ENCODE data around the gene ZNF831.

The ZNF831 gene

DNA sequence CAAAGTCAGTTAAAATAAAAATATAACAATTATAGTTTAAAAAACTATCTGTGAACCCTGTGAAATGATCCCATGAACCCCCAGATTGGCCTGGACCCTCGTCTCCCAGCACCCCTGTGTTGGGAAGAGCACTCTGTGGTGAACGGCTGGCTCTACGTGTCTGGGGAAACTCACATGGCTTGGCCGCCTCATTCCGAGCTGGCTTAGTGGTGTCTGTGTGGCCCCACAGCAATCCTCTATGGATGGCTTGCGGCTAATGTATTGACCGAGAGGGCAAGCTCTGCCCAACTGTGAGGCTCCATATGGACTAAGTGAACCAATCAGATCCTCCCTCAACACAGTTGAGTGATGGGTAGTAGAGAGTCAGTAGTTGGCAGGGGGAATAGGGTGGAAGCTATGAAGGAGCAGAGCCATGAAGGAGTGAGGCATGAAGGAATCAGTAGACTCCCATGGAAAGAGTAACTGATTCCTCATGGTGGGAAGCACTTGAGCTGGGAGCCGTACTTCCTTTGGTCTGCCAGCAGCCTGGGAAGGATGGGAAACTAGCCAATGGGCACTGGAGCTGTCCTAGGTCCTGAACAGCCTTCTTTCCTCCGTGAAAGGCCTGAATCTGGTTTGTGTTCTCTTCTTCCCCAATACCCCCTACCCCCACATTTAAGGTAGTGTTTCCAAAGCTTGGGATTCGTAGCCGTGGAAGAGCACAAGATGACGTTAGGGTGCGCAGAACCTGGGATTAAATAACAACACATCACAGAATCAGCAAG, 21.6 kb upstream of the ZNF831 start:
- no peak for DNase-seq

DNA sequence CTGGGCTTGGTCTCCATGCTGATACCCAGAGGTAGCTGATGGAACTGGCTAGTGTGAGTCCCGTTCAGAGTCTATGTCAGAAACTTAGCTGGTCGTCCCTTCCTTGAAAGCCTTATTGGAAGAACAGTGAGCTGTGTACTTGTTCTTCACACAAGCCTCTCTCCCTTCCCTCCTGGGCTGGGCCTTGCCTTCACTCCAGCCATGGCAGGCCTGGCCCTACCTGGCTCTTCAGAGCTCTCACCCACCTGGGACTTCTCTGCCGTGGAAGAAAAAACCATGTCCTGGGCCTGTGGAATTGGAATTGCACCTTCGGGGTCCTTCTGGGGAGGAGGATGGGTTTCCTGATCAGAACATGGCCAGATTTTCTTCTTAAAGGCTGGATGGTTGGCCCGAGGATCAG, 20.3 kb upstream of the ZNF831 start:
- no peak for DNase-seq

DNA sequence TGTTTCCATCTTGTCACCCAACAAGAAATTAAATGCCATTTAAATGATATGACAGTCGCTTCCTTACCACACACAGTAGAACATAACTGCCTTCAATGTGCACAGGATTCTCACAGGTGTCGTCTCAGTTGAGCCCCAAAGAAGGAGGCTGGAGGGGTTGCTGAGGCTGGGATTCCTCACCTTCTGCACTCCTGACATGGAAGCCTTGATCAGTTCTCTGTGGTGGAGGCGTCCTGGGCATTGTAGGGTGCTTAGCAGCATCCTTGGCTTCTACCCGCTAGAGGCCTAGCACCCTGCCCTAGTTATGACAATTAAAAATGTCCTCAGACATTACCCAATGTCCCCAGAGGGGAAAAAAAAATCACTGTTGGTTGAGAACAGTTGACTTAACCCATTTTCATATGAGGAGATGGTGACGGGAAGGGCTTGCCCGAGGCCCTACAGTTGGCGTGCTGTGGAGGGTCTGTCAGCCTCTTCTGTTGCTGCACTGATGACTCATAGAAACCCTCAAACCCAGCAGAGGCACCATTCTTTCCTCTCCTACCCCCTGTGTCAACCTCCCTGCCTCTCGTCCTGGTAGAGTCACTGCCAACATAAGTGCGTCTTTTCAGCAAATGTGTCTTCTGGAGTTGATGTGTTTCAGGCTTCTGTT, 19.3 kb upstream of the ZNF831 start:
- DNase-seq: no peak

DNA sequence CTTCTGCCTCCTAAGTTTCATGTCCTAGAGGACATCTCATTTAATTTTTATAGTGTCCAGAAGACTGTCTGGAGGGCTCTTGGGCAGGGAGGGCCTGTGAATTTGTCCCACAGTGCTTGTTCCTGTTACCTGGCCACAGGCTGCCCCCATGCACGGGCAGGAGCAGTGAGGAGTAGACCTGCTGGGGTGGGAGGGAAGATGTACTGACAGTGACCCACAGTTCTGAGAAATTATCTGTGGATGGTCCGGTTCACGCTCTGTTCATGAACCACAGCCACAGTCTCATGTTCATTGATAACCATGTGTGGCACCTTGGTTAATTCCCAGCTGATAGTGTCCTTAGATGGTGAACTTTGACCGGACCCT, 18.8 kb upstream of the ZNF831 start:
- DNase-seq: no peak

DNA sequence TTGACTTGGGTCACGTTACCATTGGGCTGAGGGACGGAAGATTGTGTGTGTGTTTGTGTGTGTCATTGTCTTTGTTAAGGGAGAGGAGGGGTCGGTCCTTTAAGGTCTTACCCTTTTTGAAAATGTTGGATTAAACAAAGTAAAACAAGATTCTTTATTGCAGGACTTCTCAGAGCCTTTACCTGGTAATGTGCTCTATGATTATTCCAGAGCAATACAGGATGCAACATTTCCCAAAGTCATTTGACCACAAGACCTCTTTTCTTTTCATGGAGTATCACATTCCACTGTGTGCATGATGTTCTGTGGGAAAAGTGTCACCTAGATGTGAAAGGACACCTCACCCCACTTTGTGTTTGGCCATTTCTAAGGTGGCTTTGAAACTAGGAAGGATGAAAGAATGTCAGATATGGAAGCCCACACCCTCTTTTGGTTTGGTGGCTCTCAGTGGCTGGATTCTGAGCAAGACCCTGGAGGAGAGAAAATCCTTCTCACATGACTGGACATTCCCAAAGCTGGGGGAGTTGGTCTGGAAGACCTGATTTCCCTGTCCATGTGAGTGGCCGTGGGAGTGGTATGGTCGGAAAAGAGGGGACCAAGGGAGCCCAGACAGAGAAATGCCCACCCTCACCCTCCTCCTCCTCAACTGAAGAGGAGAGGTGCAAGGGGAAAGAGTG, 18.2 kb upstream of the ZNF831 start:
- no peak for DNase-seq

DNA sequence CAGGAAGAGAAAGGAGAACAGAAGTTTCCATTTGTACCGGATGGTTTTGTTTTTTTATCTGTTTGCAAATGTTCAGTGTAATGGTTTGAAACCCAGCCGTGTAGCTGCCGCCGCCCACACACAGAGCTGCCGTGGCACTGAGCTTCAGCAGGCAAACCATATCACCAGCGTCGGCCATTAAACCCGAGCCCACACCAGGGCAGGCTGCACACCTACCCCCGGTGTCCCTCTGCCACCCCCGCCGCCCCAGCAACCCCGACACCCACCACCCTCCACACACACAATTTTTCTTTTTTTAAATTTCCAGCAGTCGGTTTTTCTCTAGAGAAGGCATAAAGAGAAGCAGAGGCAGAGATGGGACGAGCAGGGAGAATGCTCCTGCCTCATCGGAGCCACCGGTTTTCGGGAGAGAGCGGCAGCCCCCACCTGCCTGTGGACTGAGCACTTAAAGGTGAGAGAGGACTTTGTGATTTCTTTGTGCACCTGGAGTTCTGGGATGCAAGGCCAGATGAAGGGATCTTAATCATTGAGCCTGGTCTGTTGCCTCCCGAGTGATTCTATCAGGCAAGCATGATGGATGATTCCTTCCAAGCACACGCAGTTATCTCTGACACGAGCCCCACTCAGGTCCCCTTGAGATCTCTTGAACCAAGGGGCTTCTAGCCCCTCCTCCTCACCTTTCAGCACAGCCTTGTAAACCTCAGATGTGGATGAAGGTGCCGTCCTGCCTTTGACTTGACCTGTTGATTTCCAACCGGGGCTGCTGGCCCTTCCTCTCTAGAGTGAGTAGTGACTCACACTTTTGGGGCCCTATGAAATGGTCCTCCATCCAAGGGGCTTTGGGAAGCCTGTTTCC, 17.5 kb upstream of the ZNF831 start:
- no peak for DNase-seq

DNA sequence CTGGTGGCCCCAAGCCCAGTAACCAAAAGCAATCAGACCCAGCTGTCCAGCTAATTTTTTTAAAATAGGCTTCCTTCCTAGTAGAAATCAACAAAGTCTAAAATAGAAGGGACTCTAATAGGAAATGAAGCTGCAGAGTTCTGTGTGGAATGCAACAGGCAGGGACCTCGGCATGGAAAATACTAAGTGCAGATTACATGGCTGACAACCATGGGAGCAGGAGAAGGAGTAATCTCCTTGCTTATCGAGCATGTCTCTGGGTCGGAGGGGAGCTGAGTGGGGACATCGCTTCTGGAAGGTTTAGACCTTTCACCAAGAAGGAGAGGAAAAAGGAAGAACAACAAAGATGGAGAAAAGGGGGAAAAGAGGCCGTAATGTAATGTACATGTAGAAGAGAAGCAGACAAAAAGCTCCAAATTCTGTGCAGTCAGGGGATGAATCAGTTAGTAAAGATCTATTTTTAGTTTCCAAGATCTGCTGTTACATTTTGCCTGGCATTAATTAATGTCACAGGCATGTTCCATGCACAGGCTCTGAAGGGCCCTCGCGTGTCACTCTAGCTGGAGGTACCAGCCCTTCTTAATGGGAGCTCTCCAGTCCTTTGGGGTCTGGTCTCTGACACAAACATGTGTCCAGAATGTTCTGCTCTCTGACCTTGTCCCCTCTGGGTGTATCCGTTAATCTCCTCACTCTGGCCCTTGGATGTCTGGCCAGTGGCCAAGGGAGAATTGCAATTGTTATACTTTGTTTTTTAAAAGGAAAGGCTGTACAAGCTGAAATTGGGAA, 16.6 kb upstream of the ZNF831 start:
- DNase-seq: no peak

DNA sequence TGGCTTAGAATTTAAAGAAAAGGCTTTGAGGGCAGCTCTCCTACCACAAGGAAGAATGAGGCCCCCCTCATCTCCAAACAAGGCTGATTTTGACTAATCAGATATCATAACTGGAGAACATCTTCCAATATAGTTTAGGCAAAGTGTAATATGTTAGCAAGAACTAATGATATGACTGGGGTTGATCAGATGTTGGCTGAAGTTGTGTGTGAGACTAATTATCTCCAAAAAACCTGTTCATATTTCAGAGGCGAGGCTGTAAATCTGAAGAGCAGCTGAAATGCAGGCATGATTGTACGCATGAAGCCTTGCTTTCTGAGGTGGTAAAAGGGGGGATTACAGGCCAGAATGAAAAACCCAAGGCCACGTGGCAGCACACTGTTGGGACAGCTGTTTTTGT, 16.0 kb upstream of the ZNF831 start:
- DNase-seq: no peak

DNA sequence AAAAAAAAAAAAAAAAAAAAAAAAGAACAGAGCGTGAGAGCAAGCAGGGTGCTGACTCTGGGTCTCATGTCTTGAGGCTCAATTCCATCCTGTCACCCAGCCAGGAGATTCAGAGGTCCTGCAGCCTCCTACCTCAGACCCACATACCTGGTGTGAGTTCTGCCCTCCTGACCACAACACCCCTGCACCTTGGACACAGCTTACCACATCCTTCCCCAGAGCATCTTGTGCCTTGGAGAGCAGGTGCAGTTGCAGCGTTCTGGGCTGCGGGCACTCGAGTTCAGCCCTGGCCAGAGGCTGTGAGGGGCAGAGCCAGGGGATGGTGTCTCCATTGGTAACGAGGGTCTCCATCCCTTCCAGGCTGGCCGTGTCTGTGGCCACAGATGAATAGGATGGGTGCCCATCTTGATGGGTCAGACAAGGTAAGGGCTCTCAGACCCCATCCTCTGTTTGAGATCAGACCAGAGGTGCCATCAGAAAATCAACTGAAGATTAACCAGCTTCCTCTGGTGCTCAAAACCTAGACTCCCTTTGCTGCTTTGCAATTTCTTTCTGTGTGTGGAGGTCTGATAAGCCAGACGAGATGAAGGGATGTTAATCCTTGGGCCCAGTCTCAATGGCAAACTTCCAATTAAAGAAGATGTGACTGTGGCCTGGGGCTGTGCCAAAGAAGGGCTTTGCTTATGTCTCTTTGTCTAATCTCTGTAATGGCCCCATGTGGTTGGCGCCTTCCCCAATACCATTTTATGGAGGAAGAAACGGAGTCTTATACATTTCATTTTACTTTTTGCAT, 14.7 kb upstream of the ZNF831 start:
- no peak for DNase-seq

DNA sequence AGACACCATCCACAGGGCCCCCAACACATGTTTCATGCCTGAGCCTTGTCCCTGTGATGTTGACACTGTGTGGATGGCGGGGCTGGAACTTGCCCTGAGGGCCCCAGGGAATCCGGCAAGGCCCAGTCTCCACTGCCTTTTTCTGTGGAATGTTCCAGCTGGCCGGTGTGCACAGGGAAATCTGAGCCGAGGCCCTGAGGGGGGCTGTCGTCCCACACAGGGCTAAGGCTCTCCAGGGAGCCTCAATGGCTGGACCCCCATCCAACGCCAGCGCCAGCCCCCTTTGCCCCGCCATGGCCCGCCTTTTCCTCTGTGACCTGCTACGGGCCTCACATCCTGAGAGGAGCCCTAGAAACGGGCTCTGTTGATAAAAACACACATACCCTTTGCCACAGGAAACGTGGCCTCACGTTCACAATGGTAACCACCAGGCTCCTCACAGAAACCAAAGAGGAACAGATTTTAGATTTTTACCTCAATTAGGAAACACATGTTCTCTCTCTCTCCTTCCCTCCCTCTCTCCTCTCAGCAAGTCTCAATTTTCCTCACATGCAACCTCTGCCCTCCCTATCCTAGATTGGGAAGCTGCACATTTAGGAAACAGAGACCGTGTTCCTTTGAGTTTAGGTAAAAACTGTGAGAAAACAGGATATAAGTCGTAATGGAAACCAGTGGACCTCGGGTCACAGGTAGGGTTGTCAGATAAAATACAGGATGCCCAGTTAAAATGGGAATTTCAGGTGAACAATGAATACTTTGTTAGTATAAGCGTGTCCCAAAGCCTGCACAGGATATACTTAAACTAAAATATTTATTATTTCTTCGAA, 13.7 kb upstream of the ZNF831 start:
- peak; percentile 52 for DNase-seq

DNA sequence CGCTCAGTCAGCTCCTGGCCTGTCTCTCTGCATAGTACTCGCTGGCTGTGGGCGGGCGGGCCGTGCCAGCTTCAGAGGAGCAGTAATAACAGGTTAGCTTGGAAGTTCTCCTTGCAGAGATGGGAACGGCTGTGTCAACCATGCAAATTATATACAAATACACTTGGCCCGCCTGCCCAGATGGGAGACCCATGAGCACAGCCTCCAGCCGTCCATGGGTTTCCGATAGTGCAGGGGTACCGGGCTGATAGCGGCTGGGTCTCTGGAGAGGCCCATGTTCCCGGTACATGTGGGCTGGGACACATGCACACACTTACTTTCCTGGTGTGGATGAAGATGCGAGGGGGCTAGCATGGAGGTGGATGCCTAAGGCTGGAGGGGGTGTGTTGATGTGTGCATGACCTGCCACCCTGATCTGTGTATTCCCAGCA, 12.8 kb upstream of the ZNF831 start:
- DNase-seq: peak; percentile 55

DNA sequence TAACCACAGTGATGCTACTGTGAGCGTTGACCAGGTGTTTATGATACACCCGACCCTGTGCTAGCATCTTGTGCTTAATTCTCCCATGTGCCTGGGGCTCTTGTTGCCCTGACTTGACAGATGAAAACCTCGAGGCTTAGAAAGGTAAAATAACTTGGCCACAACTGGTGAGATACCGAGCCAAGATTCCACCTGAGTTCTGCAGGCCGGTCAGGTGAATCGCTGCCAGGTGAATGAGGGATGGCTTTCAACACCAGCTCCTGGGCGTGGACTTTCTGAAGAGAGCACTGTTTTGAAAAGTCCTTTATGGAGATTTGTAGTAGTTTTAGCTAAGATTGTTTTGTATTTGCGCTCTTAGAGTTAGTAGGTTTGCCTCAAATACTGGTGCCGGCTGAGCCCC, 12.2 kb upstream of the ZNF831 start:
- no peak for DNase-seq

DNA sequence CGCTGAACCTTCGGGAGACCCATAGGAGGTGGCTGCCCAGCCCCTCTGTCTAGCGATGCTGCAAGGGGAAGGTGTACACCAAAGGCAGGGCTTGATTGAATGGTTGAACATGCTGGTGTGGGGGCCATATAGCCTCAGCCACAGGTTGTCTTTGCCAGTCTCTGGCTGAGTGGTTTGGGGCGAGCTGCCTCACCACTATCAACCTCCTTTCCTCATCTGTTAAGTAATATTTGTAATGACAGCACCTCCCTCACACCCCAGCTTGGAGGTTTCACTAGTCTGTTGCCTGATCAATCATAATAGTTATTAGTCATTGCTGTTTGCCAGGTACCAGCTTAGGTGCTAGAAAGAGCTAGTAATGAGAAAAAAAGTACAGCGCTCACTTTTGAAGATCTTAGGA, 11.8 kb upstream of the ZNF831 start:
- DNase-seq: no peak

DNA sequence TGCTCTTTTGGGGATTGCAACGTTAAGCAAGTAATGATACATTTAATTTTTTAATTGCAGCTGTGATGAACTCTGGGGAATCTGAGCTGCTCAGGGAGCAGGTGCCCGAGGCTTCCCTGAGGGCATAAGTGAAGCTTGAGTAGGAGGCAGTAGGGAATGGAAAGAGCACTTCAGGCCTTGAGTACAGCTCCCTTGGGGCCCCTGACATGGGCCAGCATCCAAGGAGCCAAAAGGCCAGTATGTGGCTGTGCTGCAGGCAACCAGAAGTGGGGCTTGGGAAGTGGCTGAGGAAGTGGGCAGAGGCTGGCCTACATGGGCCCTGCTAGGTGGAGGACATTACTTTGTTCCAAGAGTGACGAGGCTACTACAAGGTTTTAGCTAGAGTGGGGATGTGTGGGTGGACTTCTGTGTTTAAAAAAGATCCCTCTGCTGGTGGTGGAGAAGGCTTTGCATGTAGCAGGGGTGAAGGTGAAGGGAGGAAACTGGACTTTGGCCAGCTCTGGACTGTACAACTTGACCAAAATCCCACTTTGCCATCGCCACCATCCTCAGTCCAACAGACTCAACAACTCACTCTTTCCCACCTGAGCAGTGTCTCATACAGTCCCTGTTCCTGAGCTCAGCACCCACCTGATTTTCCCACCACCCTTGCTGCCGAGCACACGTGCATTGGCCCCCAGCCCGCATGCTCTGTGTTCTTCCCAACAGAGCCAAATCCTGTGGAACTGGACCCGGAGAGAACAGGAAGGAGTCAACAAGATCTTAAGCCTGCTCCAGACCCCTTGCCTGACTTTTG, 10.9 kb upstream of the ZNF831 start:
- DNase-seq: no peak

DNA sequence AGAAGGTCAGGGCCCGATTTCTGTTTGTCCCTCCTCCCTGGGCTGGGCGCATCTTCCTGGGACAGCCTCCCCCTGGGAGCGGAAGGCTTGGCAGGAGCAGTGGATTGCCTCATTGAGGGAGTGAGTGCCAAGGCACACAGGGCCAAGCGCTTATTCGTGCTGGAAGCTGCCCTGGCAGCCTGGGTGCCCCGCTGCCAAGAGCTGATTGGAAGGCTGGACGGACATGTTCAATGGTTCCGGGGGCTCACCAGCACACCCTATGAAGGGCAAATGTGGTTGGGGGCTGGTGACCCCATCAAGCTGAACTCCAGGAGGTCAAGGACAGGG, 10.3 kb upstream of the ZNF831 start:
- DNase-seq: no peak

DNA sequence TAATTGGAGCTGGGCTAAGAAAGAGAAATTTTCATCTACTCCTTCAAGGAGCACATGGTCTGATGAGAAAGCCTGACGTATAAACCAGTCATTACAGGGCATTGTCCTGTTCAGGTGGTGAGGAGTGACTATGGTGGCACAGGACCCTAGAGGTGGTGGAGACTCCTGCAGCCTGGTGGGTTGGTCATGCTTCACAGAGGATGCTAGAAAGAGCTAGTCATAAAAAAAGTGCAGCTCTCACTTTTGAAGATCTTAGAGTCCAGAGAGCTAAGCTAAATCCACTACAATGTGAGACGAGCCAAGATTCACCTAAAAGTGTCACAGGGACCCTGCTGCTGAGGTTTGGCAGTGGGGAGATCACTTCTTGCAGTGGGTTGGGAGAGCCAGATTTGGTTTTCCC, 9.8 kb upstream of the ZNF831 start:
- DNase-seq: no peak

DNA sequence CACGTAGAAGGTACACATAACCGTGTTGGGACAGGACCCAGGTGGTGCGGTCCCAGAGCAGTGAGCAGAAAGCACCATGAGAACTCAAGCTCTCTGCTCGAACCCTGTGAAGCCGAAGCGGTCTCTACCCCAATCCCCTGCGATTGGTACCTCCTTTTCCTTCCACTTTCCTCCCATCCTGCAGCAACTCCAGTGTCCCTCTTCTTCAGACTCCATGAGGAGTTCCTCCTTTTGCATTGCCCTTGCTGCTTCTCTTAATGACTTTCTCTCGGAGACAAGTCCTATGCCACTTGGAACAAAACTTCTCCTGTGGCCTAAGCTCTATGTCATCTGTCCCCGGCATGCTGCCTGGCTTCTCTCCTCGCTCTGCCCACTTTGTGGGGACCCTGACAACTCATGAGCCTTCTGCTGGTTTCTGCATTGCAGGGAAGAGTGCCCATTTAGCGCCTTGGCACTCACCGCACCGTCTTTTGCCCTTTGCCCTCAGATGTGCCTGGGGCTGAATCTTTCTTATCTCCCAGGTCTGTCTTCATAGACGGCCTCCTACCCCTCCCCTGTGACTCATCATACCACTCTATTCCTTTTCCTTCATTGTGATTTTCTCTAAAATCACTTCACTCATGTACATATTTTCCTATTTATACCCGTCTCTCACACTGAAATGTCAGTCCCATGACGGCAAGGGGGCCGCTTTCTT, 9.2 kb upstream of the ZNF831 start:
- no peak for DNase-seq

DNA sequence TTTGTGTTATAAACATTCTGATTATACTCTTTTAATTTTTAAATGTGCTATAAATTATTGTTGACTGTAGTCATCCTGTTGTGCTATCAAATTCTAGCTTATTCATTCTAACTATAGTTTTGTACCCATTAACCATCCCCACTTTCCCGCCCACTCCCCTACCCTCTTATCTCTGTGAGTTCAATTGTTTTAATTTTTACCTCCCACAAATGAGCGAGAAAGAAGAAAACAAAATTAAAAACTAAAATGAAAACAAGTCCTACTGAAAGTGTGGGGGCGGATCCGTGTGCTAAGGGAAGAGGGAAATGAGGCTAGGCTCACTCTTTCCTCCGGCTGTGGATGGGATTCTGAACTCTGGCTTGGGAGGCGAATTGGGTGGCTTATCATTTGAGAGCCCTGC, 6.6 kb upstream of the ZNF831 start:
- no peak for DNase-seq

DNA sequence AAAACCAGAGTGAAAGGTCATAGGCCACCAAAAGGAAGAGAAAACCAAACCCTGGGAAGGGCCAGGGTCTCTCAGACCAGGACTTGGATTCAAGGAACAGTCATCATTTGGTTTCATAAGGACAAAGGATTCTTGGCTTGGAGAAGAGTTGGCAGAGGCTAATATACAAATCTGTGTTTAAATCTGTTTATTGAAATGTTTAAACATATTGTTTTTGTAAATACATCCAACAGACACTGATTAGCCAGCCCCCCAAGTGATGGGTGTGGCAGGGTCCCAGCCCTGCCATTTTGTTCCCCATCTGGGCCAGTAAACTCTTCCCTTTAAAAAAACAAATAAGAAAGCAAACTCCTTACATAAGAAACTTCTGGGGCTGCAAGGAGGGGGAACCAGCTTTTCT, 6.1 kb upstream of the ZNF831 start:
- no peak for DNase-seq
